Mucosa of rectum (tissue), 2 donors: ENCODE data around the gene MGRN1.

ENCODE experiments used
- H3K27ac ChIP-seq, 2 donors: one replicate each; pipeline ENCODE4 v1.7.0; 2013; ENCODE audit warnings: inconsistent platforms in 2 of 2, low read depth in 2 of 2, low read length in 2 of 2
- H3K27me3 ChIP-seq, 2 donors: one replicate each; pipeline ENCODE4 v1.7.0; 2013; ENCODE audit warnings: low read length in 2 of 2; ENCODE audit not compliant: control insufficient read depth in 2 of 2, insufficient read depth in 2 of 2
- H3K36me3 ChIP-seq, 2 donors: one replicate each; pipeline ENCODE4 v1.7.0; 2013; ENCODE audit warnings: low read length in 2 of 2; ENCODE audit not compliant: control insufficient read depth in 2 of 2, insufficient read depth in 2 of 2
- H3K4me1 ChIP-seq, 2 donors: one replicate each; pipeline ENCODE4 v1.7.0; 2013; ENCODE audit warnings: low read length in 2 of 2, mild to moderate bottlenecking in 1 of 2; ENCODE audit not compliant: control insufficient read depth in 2 of 2, insufficient read depth in 2 of 2
- H3K4me3 ChIP-seq, 2 donors: one replicate each; pipeline ENCODE4 v1.7.0; 2013; ENCODE audit warnings: low read length in 2 of 2
- H3K9ac ChIP-seq, 2 donors: one replicate each; pipeline ENCODE4 v1.7.0; 2013; ENCODE audit warnings: low read length in 2 of 2, low read depth in 1 of 2, mild to moderate bottlenecking in 1 of 2
- H3K9me3 ChIP-seq, 2 donors: one replicate each; pipeline ENCODE4 v1.7.0; 2013; ENCODE audit warnings: low read length in 2 of 2; ENCODE audit not compliant: control insufficient read depth in 2 of 2
- donor health status: healthy.
- donor health status: Normal muscosa, but diverticular disease.

The MGRN1 gene

GRCh38 chr16:4681471-4682083 lies 57.0 kb downstream of the MGRN1 start:
- H3K27ac ChIP-seq: no peak overlapping the region
- H3K36me3 ChIP-seq: peaks cover 28 to 43% of the 10 kb centered on the region in 2 donors
- H3K4me3 ChIP-seq: no peak overlapping the region
- no peaks in the 10 kb centered on the region for H3K9me3 ChIP-seq
- peaks cover 16 to 24% of the 10 kb centered on the region in 2 donors for H3K4me1 ChIP-seq
- peak overlapping the region in 1 of 2 donors; percentile 81 for H3K9ac ChIP-seq
- H3K27me3 ChIP-seq: no peaks in the 10 kb centered on the region

DNA sequence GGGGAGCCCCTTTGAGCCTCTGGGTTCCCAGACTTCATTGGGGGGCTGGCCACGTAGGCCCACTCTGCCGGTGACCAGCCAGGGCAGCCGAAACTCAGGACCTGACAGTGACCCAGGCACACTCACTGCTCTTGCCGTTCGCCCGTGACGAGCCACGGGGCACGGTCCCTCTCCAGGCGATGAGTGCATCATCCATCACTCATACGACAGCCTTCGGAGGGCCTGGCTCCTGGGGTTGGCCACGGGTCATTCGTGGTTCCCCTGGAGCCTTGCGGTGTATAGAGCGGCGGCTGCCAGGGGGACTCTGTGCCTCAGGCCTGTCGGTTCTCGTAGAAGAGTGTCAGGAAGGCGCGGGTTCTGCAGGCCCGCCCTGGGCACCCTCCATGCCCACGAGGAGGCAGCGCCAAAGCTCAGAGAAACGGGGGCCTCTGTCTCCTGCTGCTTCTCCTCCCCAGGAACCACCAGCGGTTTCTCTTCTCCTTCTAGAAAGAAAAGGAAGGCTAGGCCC lies 57.5 kb downstream of the MGRN1 start:
- no peak overlapping the region for H3K4me3 ChIP-seq
- no peak overlapping the region for H3K9ac ChIP-seq
- H3K4me1 ChIP-seq: peaks cover 16 to 24% of the 10 kb centered on the region in 2 donors
- H3K9me3 ChIP-seq: no peaks in the 10 kb centered on the region
- H3K27me3 ChIP-seq: no peaks in the 10 kb centered on the region
- H3K36me3 ChIP-seq: peaks cover 32 to 44% of the 10 kb centered on the region in 2 donors
- peak overlapping the region in 1 of 2 donors; percentile 23 for H3K27ac ChIP-seq

GRCh38 chr16:4682616-4683254 lies 58.1 kb downstream of the MGRN1 start:
- no peak overlapping the region for H3K4me3 ChIP-seq
- no peaks in the 10 kb centered on the region for H3K9me3 ChIP-seq
- H3K4me1 ChIP-seq: peaks cover 16 to 24% of the 10 kb centered on the region in 2 donors
- H3K27me3 ChIP-seq: no peaks in the 10 kb centered on the region
- H3K27ac ChIP-seq: peak overlapping the region in 1 of 2 donors; percentile 23
- peaks cover 33 to 46% of the 10 kb centered on the region in 2 donors for H3K36me3 ChIP-seq
- no peak overlapping the region for H3K9ac ChIP-seq

DNA sequence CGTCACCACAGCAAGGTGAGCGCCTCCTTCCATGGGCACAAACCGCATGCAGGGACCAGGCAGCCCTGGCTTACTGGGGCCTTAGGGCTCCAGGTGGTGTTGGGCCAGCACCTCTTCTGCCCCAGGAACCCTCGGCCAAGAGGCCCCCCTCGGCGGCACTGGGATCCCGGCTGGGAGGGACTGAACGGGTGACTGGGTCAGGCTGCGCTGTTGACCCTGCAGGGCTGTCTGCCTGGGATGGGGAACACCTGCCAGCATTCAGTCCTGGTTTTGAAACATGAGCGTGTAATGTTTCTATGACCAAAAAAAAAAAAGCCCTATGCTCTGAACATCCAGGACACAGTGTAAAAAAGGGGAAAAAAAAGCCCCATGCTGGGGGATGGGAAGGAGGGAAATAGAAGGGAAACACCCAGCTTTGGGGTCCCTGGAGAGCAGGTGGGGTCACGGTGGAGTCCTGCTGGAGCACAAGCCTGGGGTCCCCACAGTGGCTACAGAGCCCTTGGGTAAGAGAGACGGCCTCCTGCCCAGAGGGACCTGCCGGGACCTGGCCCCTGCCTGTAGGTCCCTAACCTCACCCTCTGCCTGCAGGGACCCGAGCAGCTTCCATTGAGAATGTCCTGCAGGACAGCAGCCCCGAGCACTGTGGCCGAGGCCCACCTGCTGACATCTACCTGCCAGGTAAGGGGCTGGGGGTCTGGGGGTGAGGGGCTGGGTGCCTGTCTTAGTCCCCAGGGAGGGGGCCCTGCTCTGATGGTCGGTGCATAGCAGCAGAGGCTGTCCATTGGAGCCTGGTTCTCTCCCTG lies 58.8 kb downstream of the MGRN1 start:
- H3K27ac ChIP-seq: no peak overlapping the region
- H3K9ac ChIP-seq: no peak overlapping the region
- peaks cover 16 to 24% of the 10 kb centered on the region in 2 donors for H3K4me1 ChIP-seq
- no peaks in the 10 kb centered on the region for H3K9me3 ChIP-seq
- H3K4me3 ChIP-seq: no peak overlapping the region
- H3K36me3 ChIP-seq: peaks cover 40 to 48% of the 10 kb centered on the region in 2 donors
- no peaks in the 10 kb centered on the region for H3K27me3 ChIP-seq

DNA sequence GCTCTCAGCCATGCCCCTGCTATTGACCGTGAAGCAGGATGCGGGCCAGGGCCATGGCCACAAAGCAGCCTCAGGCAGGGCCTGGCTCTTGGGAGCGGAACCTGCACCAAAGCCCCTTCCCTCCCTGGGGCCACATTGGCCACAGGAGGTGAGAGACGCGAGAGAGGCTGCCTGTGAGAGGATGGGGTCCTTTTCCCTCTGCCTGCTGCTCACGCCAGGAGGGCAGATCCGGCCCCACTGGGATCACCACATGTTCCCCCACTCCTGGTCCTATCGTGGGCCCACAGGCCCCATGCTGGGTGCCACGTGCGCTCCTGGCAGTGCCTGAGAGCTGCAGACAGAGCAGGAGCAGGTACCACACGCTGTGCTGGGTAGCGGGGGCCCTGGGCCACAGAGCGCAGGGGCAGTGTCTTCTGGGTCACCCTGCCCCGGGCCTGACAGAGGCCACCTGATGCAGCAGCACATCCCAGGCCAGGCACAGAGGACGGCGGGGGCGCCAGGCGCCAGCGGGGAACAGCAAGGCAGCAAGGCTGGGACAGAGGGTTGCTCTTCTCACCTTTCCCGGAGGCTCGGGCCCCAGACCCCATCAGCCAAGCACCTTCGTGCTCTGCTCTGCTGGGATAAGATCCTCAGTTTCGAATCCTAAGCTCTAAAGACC lies 59.6 kb downstream of the MGRN1 start:
- H3K4me3 ChIP-seq: no peak overlapping the region
- no peak overlapping the region for H3K9ac ChIP-seq
- H3K27ac ChIP-seq: no peak overlapping the region

DNA sequence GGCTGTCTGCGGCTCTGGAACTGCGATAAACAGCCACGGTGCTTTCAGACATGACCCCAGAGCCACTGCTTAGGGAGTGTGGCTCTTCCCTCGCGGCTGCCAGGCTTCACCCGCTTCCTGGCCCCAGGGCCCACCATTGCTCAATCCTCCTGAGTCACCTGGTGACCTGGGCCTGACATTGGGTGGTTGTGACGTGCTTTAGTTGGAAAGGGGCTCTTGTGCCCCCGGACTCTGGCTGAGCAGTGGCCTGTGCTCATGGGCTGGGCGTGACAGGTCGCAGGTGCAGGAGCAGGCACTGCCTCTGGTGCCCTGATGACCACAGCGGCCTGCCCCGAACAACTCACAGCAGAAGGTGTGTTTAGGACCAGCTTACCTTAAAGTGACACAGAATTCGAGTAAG lies 60.1 kb downstream of the MGRN1 start:
- Histone ChIP-seq H3K9ac (no peak overlapping the region), H3K4me1 (peaks cover 6 to 13% of the 10 kb centered on the region in 2 donors), H3K9me3 (no peaks in the 10 kb centered on the region), H3K36me3 (peaks cover 47 to 48% of the 10 kb centered on the region in 2 donors), H3K27me3 (no peaks in the 10 kb centered on the region), H3K4me3 (no peak overlapping the region), H3K27ac (no peak overlapping the region)

More for the DNA sequence above, 59.6 kb downstream of the MGRN1 start:
- Histone ChIP-seq H3K27me3 (no peaks in the 10 kb centered on the region), H3K36me3 (peaks cover 47% of the 10 kb centered on the region in 2 donors), H3K9me3 (no peaks in the 10 kb centered on the region), H3K4me1 (peaks cover 11 to 18% of the 10 kb centered on the region in 2 donors)

DNA sequence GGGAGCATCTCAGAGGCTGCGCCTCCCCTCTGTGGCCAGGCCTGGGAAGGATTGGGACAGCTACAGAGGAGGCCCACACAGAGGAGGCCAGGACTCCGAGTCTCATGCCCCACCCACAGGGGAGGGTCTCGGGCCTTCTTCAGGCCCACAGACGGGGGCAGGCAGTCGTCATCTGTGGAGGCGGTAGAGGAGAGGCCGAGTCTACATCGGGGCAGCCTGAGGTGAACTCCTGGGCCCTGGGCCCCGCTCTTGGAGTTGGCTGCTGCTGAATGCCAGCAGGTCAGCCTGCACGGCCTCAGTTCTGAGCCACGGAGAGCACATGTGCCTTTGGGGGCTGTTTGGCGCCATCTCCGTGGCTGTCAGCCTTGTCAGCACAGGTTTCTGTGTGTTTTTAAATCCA lies 60.7 kb downstream of the MGRN1 start:
- H3K36me3 ChIP-seq: peaks cover 44 to 48% of the 10 kb centered on the region in 2 donors
- no peak overlapping the region for H3K27ac ChIP-seq
- no peak overlapping the region for H3K4me3 ChIP-seq
- peaks cover 5 to 10% of the 10 kb centered on the region in 2 donors for H3K4me1 ChIP-seq
- H3K9me3 ChIP-seq: no peaks in the 10 kb centered on the region
- no peaks in the 10 kb centered on the region for H3K27me3 ChIP-seq
- H3K9ac ChIP-seq: no peak overlapping the region

DNA sequence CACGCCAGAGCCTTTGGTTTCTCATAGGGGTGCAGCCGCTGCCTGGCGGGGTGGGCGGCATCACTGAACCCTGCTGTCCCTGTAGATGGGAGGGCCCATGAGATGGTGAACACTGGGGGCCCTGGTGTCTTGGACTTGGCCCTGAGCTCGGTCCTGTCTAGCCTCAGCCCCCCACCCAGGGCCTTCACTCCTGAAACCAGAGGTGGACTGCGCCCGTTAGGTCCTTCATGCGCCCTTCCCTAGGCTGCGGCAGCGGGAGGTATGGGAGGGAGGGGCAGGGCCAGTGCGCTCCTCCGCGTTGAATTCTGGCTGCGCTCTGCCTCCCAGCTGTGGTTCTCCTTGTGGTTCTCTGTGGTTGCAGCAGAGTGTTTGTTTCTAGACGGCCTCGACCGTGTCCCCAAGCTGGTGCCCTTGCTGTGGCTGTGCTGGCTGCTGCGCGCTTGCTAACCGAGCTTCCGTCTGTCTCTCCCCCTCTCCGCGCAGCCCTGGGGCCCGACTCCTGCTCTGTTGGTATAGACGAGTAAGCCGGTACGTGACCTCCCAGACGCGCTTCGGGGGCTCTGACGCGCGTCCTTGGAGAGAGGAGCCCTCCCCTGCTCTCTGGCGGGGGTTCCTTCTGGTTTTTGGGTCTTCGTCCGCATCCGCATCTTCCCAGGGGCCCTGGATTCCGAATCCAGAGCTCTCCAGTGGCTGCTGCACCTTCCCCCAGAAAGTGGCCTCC lies 61.3 kb downstream of the MGRN1 start:
- Histone ChIP-seq H3K27ac (no peak overlapping the region), H3K27me3 (no peaks in the 10 kb centered on the region), H3K4me3 (no peak overlapping the region), H3K9me3 (no peaks in the 10 kb centered on the region), H3K36me3 (peaks cover 44 to 48% of the 10 kb centered on the region in 2 donors), H3K9ac (no peak overlapping the region), H3K4me1 (peaks cover 4 to 5% of the 10 kb centered on the region in 2 donors)

DNA sequence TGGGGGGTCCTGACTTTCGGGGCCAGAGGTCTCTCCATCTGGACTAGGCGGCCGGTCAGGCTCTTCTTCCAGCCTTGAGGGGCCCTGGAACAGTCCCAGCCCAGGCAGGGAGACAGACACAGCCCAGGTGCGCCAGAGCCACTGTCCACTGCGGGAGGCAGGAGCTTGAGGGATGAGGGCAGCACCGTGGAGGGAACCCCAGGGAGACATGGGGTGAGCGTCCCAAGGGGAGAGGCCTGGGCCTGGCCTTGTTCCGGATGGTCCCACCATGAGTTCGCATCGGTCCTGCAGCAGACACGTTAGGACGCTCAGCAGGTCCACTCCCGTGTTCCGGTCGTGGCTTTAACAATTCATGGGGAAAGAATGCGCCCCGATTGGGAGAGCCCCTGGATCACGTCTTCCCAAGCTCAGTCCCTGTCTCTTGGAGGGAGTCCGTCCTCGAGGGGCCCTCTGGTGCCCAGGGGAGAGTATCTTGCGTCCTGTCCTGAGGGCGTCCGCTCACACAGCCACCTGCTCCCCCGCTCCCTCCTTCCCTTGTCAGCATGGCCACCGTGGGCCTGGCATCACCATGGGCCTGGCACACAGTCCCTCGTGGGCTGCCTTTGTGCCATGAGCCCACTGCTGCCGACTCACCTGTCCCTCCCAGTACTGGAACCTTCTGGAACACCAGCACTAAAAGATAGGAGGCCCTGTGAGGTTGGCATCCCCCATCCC lies 62.0 kb downstream of the MGRN1 start:
- Histone ChIP-seq H3K9ac (no peak overlapping the region), H3K9me3 (no peaks in the 10 kb centered on the region), H3K27me3 (no peaks in the 10 kb centered on the region), H3K4me3 (no peak overlapping the region), H3K36me3 (peaks cover 38 to 48% of the 10 kb centered on the region in 2 donors), H3K27ac (no peak overlapping the region), H3K4me1 (no peaks in the 10 kb centered on the region)
